ENCODE data around the gene IQSEC1. TPM values are rescaled to one million over a fixed set of nuclear protein-coding genes. Genes with fewer than 3 reads are reported as not detected.
A peak's percentile ranks its signal among the peaks of the same experiment; 100 is the strongest.

IQSEC1 gene
- total RNA-seq, 3 donors from 2014 or later, result 19.8 to 42.2 (median 21.9) TPM

GRCh38 chr3:13012221-13012691 lies 61.0 kb downstream of the IQSEC1 start:
- H3K36me3 ChIP-seq (ENCODE audit: low read depth), result no peaks in the 10 kb centered on the region
- H3K9me3 ChIP-seq, result no peaks in the 10 kb centered on the region
- ATAC-seq (peak; percentile 48), DNase-seq (peak; percentile 69 to 87 (median 71))
- intact Hi-C loops (cut with DNase I, micrococcal nuclease), result no loop called here
- H3K4me3 ChIP-seq, result no peak overlapping the region
- peaks cover 25% of the 10 kb centered on the region for H3K4me1 ChIP-seq (ENCODE audit: low read depth)
- no peak for TF ChIP-seq CTCF (IDR thresholded peaks at IDR 0.05)

- intact Hi-C loops (cut with DNase I, micrococcal nuclease), result no loop called here
- Histone ChIP-seq H3K36me3 (ENCODE audit: low read depth) (no peaks in the 10 kb centered on the region), H3K9me3 (no peaks in the 10 kb centered on the region), H3K4me3 (no peak overlapping the region), H3K4me1 (ENCODE audit: low read depth) (peaks cover 25% of the 10 kb centered on the region)
- ATAC-seq, result peak; percentile 60
- peak; percentile 66 to 88 (median 71) for DNase-seq
- TF ChIP-seq CTCF (IDR thresholded peaks at IDR 0.05), result no peak
Measured at GRCh38 chr3:13011573-13012220, 61.5 kb downstream of the IQSEC1 start.

GRCh38 chr3:13010780-13011572 lies 62.3 kb downstream of the IQSEC1 start:
- intact Hi-C loops (cut with DNase I, micrococcal nuclease), result no loop called here
- Histone ChIP-seq H3K9me3 (no peaks in the 10 kb centered on the region), H3K36me3 (ENCODE audit: low read depth) (no peaks in the 10 kb centered on the region), H3K4me3 (no peak overlapping the region), H3K4me1 (ENCODE audit: low read depth) (peaks cover 19% of the 10 kb centered on the region)
- no peak for ATAC-seq
- DNase-seq, result no peak
- no peak for TF ChIP-seq CTCF (IDR thresholded peaks at IDR 0.05)

GRCh38 chr3:13009946-13010315 lies 63.3 kb downstream of the IQSEC1 start:
- intact Hi-C loops (cut with DNase I, micrococcal nuclease), result no loop called here
- Histone ChIP-seq H3K36me3 (ENCODE audit: low read depth) (no peaks in the 10 kb centered on the region), H3K9me3 (no peaks in the 10 kb centered on the region), H3K4me1 (ENCODE audit: low read depth) (peaks cover 14% of the 10 kb centered on the region), H3K4me3 (no peak overlapping the region)
- no peak for TF ChIP-seq CTCF (IDR thresholded peaks at IDR 0.05)
- ATAC-seq (no peak), DNase-seq (no peak)

- intact Hi-C loops (cut with DNase I, micrococcal nuclease), result no loop called here
- no peaks in the 10 kb centered on the region for H3K9me3 ChIP-seq
- no peak for TF ChIP-seq CTCF (IDR thresholded peaks at IDR 0.05)
- no peaks in the 10 kb centered on the region for H3K36me3 ChIP-seq (ENCODE audit: low read depth)
- DNase-seq, result peak; percentile 75 to 92 (median 83)
- H3K4me1 ChIP-seq (ENCODE audit: low read depth), result peaks cover 16% of the 10 kb centered on the region
- peak; percentile 64 for ATAC-seq
- H3K4me3 ChIP-seq, result no peak overlapping the region
Measured at GRCh38 chr3:13009132-13009945, 63.9 kb downstream of the IQSEC1 start.
